Prostate gland (tissue), 2 donors: Measurements from ENCODE around the gene NOCT. TPM values are rescaled to one million over a fixed set of nuclear protein-coding genes. Genes with fewer than 3 reads are reported as not detected.

Source experiments
- DNase-seq: peaks from one replicate; pipeline ENCODE4 v3.0.0-alpha.2; 2019; ENCODE audit warnings: low spot score
- H3K27ac ChIP-seq, 2 donors: fragments of 200-600 bp; sonication (generic); 2 replicates each; pipeline ENCODE4 v1.5.1; 2017 to 2019
- H3K27me3 ChIP-seq: fragments of 200-600 bp; sonication (generic); replicated peaks from 2 replicates; pipeline ENCODE4 v1.5.1; 2019; ENCODE audit not compliant: insufficient read depth
- H3K36me3 ChIP-seq, 2 donors: fragments of 200-600 bp; sonication (generic); 1 replicate in 1 of 2; 2 replicates in 1 of 2; pipeline versions ENCODE4 v1.5.1 to v1.8.1; 2017 to 2019
- H3K4me1 ChIP-seq: fragments of 200-600 bp; sonication (generic); replicated peaks from 2 replicates; pipeline ENCODE4 v1.5.1; 2019
- H3K4me3 ChIP-seq, 2 donors: fragments of 200-600 bp; sonication (generic); 2 replicates each; pipeline ENCODE4 v1.5.1; 2017 to 2019
- H3K9me3 ChIP-seq: fragments of 200-600 bp; sonication (generic); 2 replicates; pipeline ENCODE4 v1.5.1; 2017
- POLR2A ChIP-seq: fragments of 450-650 bp; IDR thresholded peaks from one replicate; pipeline ENCODE4 v1.6.1; 2016; ENCODE audit warnings: antibody characterized with exemption, mild to moderate bottlenecking
- POLR2AphosphoS5 ChIP-seq: sonication (generic); formaldehyde crosslinking; IDR thresholded peaks from one replicate; pipeline ENCODE4 v1.6.1; 2017; ENCODE audit warnings: antibody characterized with exemption
- WGBS: methylation state at CpG from one replicate; pipeline ENCODE4 v1.1.5; 2018; 5-methylcytosine and 5-hydroxymethylcytosine counted together
- intact Hi-C: fragments of 100-400 bp; cut with DNase I; formaldehyde crosslinking; loops from one replicate; pipeline ENCODE4 v1.14.2; 2022
- total RNA-seq, 2 donors: library from RNA; depleted of rRNA; stranded (reverse); fragments of >200 nt; gene quantifications; one replicate each; pipeline ENCODE4 v1.1.0, GENCODE V29; 2016
- TF ChIP-seq, protein P1 (sequence below), 4 experiments: fragments of 200-600 bp in 2 of 4; fragments of 450-650 bp in 2 of 4; sonication (generic) in 2 of 4; IDR thresholded peaks; 1 replicate in 3 of 4; 2 replicates in 1 of 4; pipeline ENCODE4 v1.5.1; 2016 to 2019; ENCODE audit warnings: antibody characterized with exemption in 4 of 4, mild to moderate bottlenecking in 2 of 4, moderate library complexity in 2 of 4

NOCT gene
- total RNA-seq, 2 donors from 2014 or later, result 1.2 to 11.4 TPM

DNA sequence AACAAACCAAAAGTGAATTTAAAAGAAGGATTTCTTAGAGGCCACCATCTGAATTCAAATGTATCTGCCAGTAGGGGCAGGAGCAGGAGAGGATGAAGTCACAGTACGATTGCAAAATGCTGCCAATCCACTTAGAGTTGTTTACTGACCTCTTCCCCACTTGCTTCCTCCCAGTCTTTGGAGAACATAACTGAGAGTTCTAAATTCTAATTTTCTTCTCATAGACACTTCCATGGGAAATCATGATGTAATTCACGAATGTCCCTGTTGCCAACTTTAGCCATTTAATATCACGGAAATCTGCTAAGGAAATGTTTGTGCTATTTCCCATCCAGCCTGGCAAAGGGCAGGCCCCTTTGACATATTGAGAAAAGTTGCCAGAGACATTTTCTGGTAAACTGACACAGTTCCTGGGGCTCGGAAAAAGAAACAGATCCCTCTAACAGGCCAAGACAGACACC lies 33.6 kb upstream of the NOCT start:
- no peak overlapping the region for H3K27ac ChIP-seq
- no peaks in the 10 kb centered on the region for H3K4me1 ChIP-seq
- DNase-seq, result no peak
- H3K9me3 ChIP-seq, result no peaks in the 10 kb centered on the region
- 45% methylated on average over 4 of the region's 4 CpGs for WGBS
- TF ChIP-seq POLR2AphosphoS5 (no peak), POLR2A (no peak)
- TF ChIP-seq, protein P1, sequence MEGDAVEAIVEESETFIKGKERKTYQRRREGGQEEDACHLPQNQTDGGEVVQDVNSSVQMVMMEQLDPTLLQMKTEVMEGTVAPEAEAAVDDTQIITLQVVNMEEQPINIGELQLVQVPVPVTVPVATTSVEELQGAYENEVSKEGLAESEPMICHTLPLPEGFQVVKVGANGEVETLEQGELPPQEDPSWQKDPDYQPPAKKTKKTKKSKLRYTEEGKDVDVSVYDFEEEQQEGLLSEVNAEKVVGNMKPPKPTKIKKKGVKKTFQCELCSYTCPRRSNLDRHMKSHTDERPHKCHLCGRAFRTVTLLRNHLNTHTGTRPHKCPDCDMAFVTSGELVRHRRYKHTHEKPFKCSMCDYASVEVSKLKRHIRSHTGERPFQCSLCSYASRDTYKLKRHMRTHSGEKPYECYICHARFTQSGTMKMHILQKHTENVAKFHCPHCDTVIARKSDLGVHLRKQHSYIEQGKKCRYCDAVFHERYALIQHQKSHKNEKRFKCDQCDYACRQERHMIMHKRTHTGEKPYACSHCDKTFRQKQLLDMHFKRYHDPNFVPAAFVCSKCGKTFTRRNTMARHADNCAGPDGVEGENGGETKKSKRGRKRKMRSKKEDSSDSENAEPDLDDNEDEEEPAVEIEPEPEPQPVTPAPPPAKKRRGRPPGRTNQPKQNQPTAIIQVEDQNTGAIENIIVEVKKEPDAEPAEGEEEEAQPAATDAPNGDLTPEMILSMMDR (IDR thresholded peaks at IDR 0.05), result peak in 2 of 4 experiments; percentile 7 to 10
- H3K36me3 ChIP-seq, result no peaks in the 10 kb centered on the region
- H3K27me3 ChIP-seq, result no peaks in the 10 kb centered on the region
- intact Hi-C loops, result no loop called here
- H3K4me3 ChIP-seq, result no peak overlapping the region

DNA sequence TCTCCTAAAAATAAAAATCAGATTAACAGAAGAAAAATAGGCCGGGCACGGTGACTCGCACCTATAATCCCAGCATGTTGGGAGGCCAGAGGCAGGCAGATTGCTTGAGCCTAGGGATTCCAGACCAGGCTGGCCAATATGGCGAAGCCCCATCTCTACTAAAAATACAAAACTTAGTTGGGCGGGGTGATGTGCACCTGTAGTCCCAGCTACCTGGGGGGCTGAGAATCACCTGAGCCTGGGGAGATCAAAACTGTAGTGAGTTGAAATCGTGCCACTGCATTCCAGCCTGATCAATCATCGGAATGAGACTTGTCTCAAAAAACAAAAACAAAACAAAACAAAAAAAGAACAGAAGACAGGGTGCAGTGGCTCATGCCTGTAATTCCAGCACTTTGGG lies 32.8 kb upstream of the NOCT start:
- Histone ChIP-seq H3K9me3 (no peaks in the 10 kb centered on the region), H3K27ac (no peak overlapping the region), H3K36me3 (no peaks in the 10 kb centered on the region), H3K4me3 (no peak overlapping the region), H3K27me3 (no peaks in the 10 kb centered on the region), H3K4me1 (no peaks in the 10 kb centered on the region)
- WGBS, result 95% methylated on average over 7 of the region's 7 CpGs
- no peak for TF ChIP-seq POLR2A
- TF ChIP-seq, protein P1 (IDR thresholded peaks at IDR 0.05), result no peak
- no peak for TF ChIP-seq POLR2AphosphoS5
- intact Hi-C loops, result no loop called here
- no peak for DNase-seq

DNA sequence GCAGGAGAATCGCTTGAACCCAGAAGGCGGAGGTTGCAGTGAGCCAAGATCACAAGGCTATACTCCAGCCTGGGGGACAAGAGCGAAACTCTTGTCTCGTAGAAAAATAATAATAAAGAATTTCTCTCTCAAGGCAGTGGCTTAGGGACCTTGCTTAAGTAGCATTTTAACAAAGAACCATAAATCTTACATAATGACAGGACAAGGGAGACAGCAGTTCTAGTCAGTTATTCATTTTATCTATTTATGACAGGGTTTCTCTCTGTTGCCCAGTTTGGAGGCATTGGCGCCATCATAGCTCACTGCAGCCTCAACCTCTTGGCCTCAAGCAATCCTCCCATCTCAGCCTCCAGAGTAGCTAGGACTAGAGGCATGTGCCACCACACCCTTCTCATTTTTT lies 31.9 kb upstream of the NOCT start:
- 96% methylated on average over 5 of the region's 5 CpGs for WGBS
- intact Hi-C loops, result no loop called here
- H3K9me3 ChIP-seq, result no peaks in the 10 kb centered on the region
- H3K4me1 ChIP-seq, result no peaks in the 10 kb centered on the region
- DNase-seq, result no peak
- no peak overlapping the region for H3K27ac ChIP-seq
- H3K4me3 ChIP-seq, result no peak overlapping the region
- H3K27me3 ChIP-seq, result no peaks in the 10 kb centered on the region
- H3K36me3 ChIP-seq, result no peaks in the 10 kb centered on the region
- TF ChIP-seq, protein P1 (IDR thresholded peaks at IDR 0.05), result no peak
- no peak for TF ChIP-seq POLR2AphosphoS5
- TF ChIP-seq POLR2A, result no peak

DNA sequence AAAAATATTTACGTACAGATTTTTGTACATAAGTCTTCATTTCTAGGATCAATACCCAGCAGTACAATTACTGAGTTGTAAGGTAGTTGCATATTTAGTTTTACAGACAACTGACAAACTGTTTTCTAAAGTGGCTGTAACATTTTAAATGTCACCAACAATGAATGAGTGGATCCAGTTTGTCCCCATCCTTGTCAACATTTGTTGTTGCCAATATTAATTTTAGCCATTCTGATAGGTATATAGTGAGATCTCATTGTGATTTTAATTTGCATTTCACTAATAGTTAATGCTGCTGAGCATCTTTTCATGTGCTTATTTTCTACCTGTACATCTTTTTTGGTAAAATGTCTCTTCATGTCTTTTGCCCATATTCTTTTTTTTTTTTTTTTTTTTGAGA lies 30.9 kb upstream of the NOCT start:
- intact Hi-C loops, result no loop called here
- H3K4me3 ChIP-seq, result no peak overlapping the region
- no peaks in the 10 kb centered on the region for H3K36me3 ChIP-seq
- no peaks in the 10 kb centered on the region for H3K9me3 ChIP-seq
- no peaks in the 10 kb centered on the region for H3K27me3 ChIP-seq
- H3K27ac ChIP-seq, result no peak overlapping the region
- TF ChIP-seq POLR2A (no peak), POLR2AphosphoS5 (no peak)
- TF ChIP-seq, protein P1 (IDR thresholded peaks at IDR 0.05), result no peak
- no peaks in the 10 kb centered on the region for H3K4me1 ChIP-seq
- DNase-seq, result no peak
- 94% methylated on average over 1 of the region's 1 CpG for WGBS

- no peak for DNase-seq
- Histone ChIP-seq H3K36me3 (no peaks in the 10 kb centered on the region), H3K4me3 (no peak overlapping the region), H3K4me1 (no peaks in the 10 kb centered on the region), H3K27me3 (no peaks in the 10 kb centered on the region), H3K27ac (no peak overlapping the region), H3K9me3 (no peaks in the 10 kb centered on the region)
- TF ChIP-seq, protein P1 (IDR thresholded peaks at IDR 0.05), result no peak
- TF ChIP-seq POLR2AphosphoS5, result no peak
- no peak for TF ChIP-seq POLR2A
- intact Hi-C loops, result no loop called here
- 95% methylated on average over 2 of the region's 2 CpGs for WGBS
Observed at GRCh38 chr4:138992676-138993075, 22.9 kb upstream of the NOCT start.
